Stimulated activated CD4-positive, alpha-beta T cell treated with anti-CD3 and anti-CD28 coated beads, Interleukin-4, amount 100 ng/mL, for 48 hours (primary cell): ENCODE results near the gene GRPR.
A peak's percentile ranks its signal among the peaks of the same experiment; 100 is the strongest.
"Not testable (repeated sequence)": the region's sequence is repeated elsewhere in the genome, so short reads cannot be mapped to it uniquely, and the experiment has no call there.

ENCODE experiments used
- DNase-seq, 2 donors: peaks; one replicate each; pipeline ENCODE4 v3.0.0-alpha.2; 2020; ENCODE audit warnings: low read depth in 2 of 2

GRPR gene

DNA sequence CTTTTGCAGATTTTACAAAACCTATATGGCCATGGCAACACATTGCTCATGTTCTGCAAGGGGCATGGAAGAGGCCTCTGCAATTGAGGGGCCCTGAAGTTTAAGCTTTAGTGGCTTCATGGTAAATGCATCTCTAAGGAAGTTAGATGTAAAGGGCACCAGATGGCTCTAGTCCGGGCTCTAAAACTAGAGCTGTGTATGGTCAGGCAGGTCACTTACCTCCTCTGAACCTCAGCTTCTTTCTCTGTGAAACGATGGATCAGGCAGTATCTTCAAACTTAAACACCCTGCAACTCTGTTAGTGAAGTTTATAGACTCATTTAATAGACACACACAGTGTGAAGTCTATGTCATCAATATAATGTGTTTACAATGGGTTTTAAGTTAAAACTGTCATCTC, 53.9 kb downstream of the GRPR start:
- DNase-seq, result no peak

- not testable (repeated sequence) for DNase-seq
Observed at GRCh38 chrX:16183843-16184242, 60.5 kb downstream of the GRPR start.

GRCh38 chrX:16185725-16186136, 62.4 kb downstream of the GRPR start:
- peak in 1 of 2 donors; percentile 1 for DNase-seq

GRCh38 chrX:16186380-16187007, 63.1 kb downstream of the GRPR start:
- no peak for DNase-seq

DNA sequence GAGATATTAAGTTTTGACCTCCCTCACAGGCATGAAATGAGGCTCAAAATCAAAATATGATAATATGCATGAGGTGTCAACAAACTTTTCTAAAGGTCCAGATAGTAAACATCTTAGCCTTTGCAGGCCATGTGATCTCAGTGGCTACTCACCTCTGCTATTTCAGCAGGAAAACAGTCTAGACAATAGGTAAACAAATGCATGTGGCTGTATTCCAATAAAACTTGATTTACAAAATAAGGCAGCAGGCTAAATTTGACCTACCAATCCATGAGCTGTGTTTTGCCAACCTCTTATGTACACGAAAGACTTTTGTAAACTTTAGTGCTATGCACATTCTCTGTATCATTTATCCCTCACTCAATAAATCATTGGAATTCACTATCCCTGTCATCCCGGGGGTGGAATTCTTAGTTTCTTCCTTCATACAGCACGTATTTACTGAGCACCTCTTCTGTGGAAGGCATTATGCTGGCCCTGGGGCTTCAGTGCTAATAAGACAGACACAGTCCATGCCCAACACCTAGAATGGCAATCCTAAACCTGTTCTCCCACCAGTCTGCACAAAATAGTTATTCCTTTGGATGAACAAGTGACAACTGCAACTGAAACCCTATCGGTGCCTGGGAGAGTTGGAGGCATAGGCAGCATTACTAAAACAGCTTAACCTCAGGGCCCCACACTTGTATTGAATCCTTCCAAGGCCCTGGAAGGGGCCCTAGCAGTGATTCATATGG, 63.8 kb downstream of the GRPR start:
- DNase-seq, result no peak

GRCh38 chrX:16188687-16189086, 65.3 kb downstream of the GRPR start:
- no peak for DNase-seq

DNA sequence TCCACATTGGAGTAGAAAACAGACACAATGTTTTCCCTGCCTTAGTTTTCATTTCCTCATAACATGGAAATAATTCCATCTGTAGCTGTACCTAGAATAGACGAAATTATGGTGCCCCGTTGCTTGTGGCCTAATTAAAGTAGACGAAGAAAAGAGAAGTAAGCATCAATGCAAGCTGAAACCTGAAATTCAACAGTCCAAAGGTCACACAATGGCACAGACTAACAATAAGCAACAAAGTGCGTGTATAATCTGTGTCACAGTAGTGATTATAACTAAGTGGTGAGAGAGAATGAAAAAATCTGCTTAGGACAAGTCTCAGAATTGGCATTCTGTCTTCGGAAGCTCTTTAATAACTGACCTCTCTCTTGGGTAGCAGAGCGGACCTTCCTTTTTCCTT, 68.2 kb downstream of the GRPR start:
- no peak for DNase-seq

DNA sequence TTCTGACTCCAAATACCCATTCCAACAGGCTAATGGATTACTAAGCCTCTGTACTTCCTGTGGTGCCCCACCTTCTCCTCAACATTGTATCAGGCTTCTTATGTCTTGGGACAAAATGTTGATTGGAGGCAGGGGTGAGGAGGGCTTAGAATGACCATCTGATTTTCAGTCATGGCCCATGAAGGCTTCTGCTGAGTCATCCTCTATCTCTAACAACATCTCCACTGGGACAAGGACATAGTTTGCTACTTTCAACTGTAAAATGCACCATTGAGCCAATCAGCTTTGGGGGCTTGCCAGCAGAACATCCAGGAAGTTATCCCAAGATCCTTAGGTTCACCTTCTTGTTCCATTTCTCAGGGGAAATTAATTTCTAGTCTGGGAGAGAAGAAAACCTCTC, 73.5 kb downstream of the GRPR start:
- no peak for DNase-seq

DNA sequence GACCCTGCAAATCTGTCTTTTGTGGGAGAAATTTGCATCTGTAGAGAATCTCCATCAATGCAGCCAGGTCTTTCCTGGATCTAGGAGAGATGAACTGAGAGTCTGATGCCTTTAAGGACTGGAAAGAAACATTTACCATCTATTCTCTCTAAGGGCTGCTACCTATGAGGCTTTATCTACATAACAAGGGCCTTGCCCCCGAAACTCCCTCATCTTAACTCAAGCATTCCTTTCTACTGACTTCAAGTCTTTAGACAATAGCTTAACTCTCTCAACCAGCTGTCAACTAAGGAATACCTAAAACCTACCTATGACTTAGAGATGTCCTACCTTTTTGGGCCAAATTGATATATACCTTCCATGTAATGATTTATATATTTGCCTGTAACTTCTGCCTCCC, 76.0 kb downstream of the GRPR start:
- DNase-seq, result no peak

DNA sequence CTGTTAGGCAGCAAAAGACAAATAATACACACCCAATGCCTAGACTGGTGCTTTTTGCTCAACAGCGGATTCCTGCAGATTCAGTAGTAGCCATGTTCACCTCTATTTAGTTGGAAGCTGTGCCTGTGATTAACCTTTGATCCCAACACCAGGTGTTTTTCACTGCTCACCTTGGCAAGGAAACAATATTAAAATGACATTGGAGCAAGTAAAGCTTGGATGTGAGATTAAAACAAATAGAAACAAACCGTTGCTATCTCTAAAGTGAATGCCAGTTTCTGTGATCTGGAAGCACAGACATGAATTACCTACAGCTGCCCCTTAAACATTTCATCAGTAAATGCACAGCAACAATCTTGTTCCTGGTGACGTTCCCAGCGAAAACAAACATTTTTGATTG, 79.6 kb downstream of the GRPR start:
- no peak for DNase-seq
